ENCODE results near the gene POLR1A. TPM values are rescaled to one million over a fixed set of nuclear protein-coding genes. Genes with fewer than 3 reads are reported as not detected.

Gene POLR1A
- total RNA-seq, 2 donors from 2014 or later = 19.0 to 38.2 TPM

GRCh38 chr2:86135653-86136052, 30.0 kb upstream of the POLR1A start:
- Histone ChIP-seq H3K4me1 (ENCODE audit: control insufficient read depth in 1 of 2, low read depth in 2 of 2) (no peaks in the 10 kb centered on the region), H3K36me3 (peaks cover 87% of the 10 kb centered on the region), H3K4me3 (no peak overlapping the region), H3K27me3 (replicated peaks; ENCODE audit: insufficient read depth) (no peaks in the 10 kb centered on the region), H3K27ac (no peak overlapping the region), H3K9me3 (no peaks in the 10 kb centered on the region)
- no peak for TF ChIP-seq CTCF (IDR thresholded peaks at IDR 0.05)
- DNase-seq (ENCODE audit: low spot score) (no peak), ATAC-seq (ENCODE audit: insufficient number of reproducible peaks, low FRiP score, low read depth) (no peak)

GRCh38 chr2:86134709-86135108, 29.0 kb upstream of the POLR1A start:
- no peak for TF ChIP-seq CTCF (IDR thresholded peaks at IDR 0.05)
- Histone ChIP-seq H3K4me1 (ENCODE audit: control insufficient read depth in 1 of 2, low read depth in 2 of 2) (no peaks in the 10 kb centered on the region), H3K9me3 (no peaks in the 10 kb centered on the region), H3K27ac (no peak overlapping the region), H3K36me3 (peaks cover 88% of the 10 kb centered on the region), H3K27me3 (replicated peaks; ENCODE audit: insufficient read depth) (no peaks in the 10 kb centered on the region), H3K4me3 (no peak overlapping the region)
- DNase-seq (ENCODE audit: low spot score) (no peak), ATAC-seq (ENCODE audit: insufficient number of reproducible peaks, low FRiP score, low read depth) (no peak)

- H3K4me3 ChIP-seq = no peak overlapping the region
- ATAC-seq (ENCODE audit: insufficient number of reproducible peaks, low FRiP score, low read depth) (no peak), DNase-seq (ENCODE audit: low spot score) (no peak)
- H3K4me1 ChIP-seq (ENCODE audit: control insufficient read depth in 1 of 2, low read depth in 2 of 2) = no peaks in the 10 kb centered on the region
- no peak overlapping the region for H3K27ac ChIP-seq
- H3K36me3 ChIP-seq = peaks cover 86% of the 10 kb centered on the region
- no peaks in the 10 kb centered on the region for H3K27me3 ChIP-seq (replicated peaks; ENCODE audit: insufficient read depth)
- H3K9me3 ChIP-seq = no peaks in the 10 kb centered on the region
- TF ChIP-seq CTCF (IDR thresholded peaks at IDR 0.05) = no peak
Measured at GRCh38 chr2:86124683-86125082, 19.0 kb upstream of the POLR1A start.

GRCh38 chr2:86123328-86123925, 17.7 kb upstream of the POLR1A start:
- Histone ChIP-seq H3K27ac (no peak overlapping the region), H3K9me3 (no peaks in the 10 kb centered on the region), H3K4me1 (ENCODE audit: control insufficient read depth in 1 of 2, low read depth in 2 of 2) (no peaks in the 10 kb centered on the region), H3K27me3 (replicated peaks; ENCODE audit: insufficient read depth) (no peaks in the 10 kb centered on the region), H3K36me3 (peaks cover 90% of the 10 kb centered on the region), H3K4me3 (no peak overlapping the region)
- DNase-seq (ENCODE audit: low spot score) (no peak), ATAC-seq (ENCODE audit: insufficient number of reproducible peaks, low FRiP score, low read depth) (no peak)
- no peak for TF ChIP-seq CTCF (IDR thresholded peaks at IDR 0.05)

GRCh38 chr2:86118130-86118529, 12.4 kb upstream of the POLR1A start:
- no peak for TF ChIP-seq CTCF (IDR thresholded peaks at IDR 0.05)
- DNase-seq (ENCODE audit: low spot score) = no peak
- H3K9me3 ChIP-seq = no peaks in the 10 kb centered on the region
- H3K4me1 ChIP-seq (ENCODE audit: control insufficient read depth in 1 of 2, low read depth in 2 of 2) = peaks cover 8 to 21% of the 10 kb centered on the region in 2 donors
- no peaks in the 10 kb centered on the region for H3K27me3 ChIP-seq (replicated peaks; ENCODE audit: insufficient read depth)
- no peak for ATAC-seq (ENCODE audit: insufficient number of reproducible peaks, low FRiP score, low read depth)
- peaks cover 69% of the 10 kb centered on the region for H3K36me3 ChIP-seq
- no peak overlapping the region for H3K4me3 ChIP-seq
- H3K27ac ChIP-seq = no peak overlapping the region
